Fibroblast of lung (primary cell): ENCODE results near the gene ADRB2.

Experiments
- EZH2 ChIP-seq: IDR thresholded peaks from 2 replicates; pipeline ENCODE4 v1.5.1; 2012; ENCODE audit warnings: low read length, control low read depth, mild to moderate bottlenecking; ENCODE audit errors: missing control alignments
- TF ChIP-seq, protein P1 (sequence below), 2 donors: IDR thresholded peaks in 1 of 2; conservative IDR thresholded peaks in 1 of 2; 1 replicate in 1 of 2; 2 replicates in 1 of 2; pipeline ENCODE4 v1.5.1; 2011 to 2012; ENCODE audit warnings: low read length in 2 of 2, control low read depth in 1 of 2, inconsistent platforms in 1 of 2, low read depth in 1 of 2, mild to moderate bottlenecking in 1 of 2

DNA sequence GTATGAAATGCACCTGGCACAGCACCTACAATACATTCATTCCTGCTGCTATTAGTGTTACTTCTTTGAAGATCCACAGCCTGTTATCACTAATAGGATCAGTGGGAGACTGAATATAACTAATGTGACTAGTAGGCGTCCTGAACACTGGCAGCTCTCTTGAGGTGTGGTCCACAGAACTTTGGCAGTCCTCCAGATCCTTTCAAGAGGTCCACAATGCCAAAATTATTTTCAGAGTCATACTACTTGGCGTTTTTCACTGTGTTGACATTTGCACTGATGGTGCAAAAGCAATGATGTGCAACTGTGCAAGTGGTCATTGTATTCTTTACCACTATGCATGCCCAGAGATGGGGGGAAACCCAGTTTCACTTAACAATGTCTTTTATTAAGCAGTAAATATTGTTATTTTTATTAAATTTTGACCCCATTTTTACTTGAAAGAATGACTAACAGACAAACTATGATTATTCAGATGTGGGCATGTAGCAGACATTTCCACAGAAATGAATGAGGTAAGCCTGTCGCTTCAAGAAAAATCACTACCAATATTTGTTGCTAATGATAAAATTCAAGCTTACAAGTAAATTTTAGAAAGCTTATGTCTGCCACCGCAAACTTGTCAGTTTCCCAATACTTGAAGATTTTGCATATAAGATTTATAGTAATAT is 48.9 kb downstream of the ADRB2 start:
- TF ChIP-seq, protein P1, sequence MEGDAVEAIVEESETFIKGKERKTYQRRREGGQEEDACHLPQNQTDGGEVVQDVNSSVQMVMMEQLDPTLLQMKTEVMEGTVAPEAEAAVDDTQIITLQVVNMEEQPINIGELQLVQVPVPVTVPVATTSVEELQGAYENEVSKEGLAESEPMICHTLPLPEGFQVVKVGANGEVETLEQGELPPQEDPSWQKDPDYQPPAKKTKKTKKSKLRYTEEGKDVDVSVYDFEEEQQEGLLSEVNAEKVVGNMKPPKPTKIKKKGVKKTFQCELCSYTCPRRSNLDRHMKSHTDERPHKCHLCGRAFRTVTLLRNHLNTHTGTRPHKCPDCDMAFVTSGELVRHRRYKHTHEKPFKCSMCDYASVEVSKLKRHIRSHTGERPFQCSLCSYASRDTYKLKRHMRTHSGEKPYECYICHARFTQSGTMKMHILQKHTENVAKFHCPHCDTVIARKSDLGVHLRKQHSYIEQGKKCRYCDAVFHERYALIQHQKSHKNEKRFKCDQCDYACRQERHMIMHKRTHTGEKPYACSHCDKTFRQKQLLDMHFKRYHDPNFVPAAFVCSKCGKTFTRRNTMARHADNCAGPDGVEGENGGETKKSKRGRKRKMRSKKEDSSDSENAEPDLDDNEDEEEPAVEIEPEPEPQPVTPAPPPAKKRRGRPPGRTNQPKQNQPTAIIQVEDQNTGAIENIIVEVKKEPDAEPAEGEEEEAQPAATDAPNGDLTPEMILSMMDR (conservative IDR thresholded peaks at IDR 0.05 in 1 of 2, IDR thresholded peaks at IDR 0.05 in 1 of 2; ENCODE audit: low read depth in 1 of 2, low read length in 2 of 2), result no peak
- no peak for TF ChIP-seq EZH2
